ENCODE measurements around the gene GRB10. TPM values are rescaled to one million over a fixed set of nuclear protein-coding genes. Genes with fewer than 3 reads are reported as not detected.

Gene GRB10
- total RNA-seq, 1 experiment from 2014 or later = 47.9 TPM

GRCh38 chr7:50672045-50672444 lies 110.7 kb downstream of the GRB10 start:
- Histone ChIP-seq H3K9me3 (ENCODE audit: insufficient read depth, low read depth) (no peaks in the 10 kb centered on the region), H3F3A (ENCODE audit: insufficient read depth, low read depth) (peaks cover 6% of the 10 kb centered on the region; the same call in 1 of the 2 replicates), H3K9me2 (ENCODE audit: insufficient read depth) (no peaks in the 10 kb centered on the region), H3K4me2 (no peak overlapping the region), H3K4me3 (no peak overlapping the region), H2AFZ (no peak overlapping the region), H3K27ac (no peak overlapping the region), H4K20me1 (ENCODE audit: insufficient read depth) (peaks cover 32% of the 10 kb centered on the region), H3K79me2 (ENCODE audit: low read depth) (no peaks in the 10 kb centered on the region), H3K36me3 (ENCODE audit: low read depth) (0 out of 2 replicates have a peak, but pooled peaks cover 10% of the 10 kb centered on the region), H3K27me3 (ENCODE audit: insufficient read depth, low read depth) (no peaks in the 10 kb centered on the region), H3K4me1 (replicated peaks; ENCODE audit: insufficient read depth) (no peaks in the 10 kb centered on the region)
- TF ChIP-seq, protein P1, sequence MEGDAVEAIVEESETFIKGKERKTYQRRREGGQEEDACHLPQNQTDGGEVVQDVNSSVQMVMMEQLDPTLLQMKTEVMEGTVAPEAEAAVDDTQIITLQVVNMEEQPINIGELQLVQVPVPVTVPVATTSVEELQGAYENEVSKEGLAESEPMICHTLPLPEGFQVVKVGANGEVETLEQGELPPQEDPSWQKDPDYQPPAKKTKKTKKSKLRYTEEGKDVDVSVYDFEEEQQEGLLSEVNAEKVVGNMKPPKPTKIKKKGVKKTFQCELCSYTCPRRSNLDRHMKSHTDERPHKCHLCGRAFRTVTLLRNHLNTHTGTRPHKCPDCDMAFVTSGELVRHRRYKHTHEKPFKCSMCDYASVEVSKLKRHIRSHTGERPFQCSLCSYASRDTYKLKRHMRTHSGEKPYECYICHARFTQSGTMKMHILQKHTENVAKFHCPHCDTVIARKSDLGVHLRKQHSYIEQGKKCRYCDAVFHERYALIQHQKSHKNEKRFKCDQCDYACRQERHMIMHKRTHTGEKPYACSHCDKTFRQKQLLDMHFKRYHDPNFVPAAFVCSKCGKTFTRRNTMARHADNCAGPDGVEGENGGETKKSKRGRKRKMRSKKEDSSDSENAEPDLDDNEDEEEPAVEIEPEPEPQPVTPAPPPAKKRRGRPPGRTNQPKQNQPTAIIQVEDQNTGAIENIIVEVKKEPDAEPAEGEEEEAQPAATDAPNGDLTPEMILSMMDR (conservative IDR thresholded peaks at IDR 0.05) = no peak
- no peak for TF ChIP-seq EZH2 (IDR thresholded peaks at IDR 0.05; ENCODE audit: low read depth)
- no peak for DNase-seq
- intact Hi-C loops (cut with micrococcal nuclease; ENCODE audit: unreplicated experiment) = no loop called here
- CTCF ChIA-PET = interaction anchor here (0.6 kb wide), 1 partner anchor 70 kb away, joined by 5 read pairs; no protein-coding TSS in a partner anchor
- POLR2A ChIA-PET (ENCODE audit: unreplicated experiment) = interaction anchor here (0.6 kb wide), 1 partner anchor 249 kb away, joined by 4 read pairs; no protein-coding TSS in a partner anchor
- no TSS peak for BruUV-seq (replicated peaks)

GRCh38 chr7:50671386-50671785 lies 111.3 kb downstream of the GRB10 start:
- H2AFZ ChIP-seq = no peak overlapping the region
- no TSS peak for BruUV-seq (replicated peaks)
- H3F3A ChIP-seq (ENCODE audit: insufficient read depth, low read depth) = peaks cover 6% of the 10 kb centered on the region; the same call in 1 of the 2 replicates
- no peak overlapping the region for H3K4me2 ChIP-seq
- POLR2A ChIA-PET (ENCODE audit: unreplicated experiment) = no interaction called here
- CTCF ChIA-PET = interaction anchor here (0.7 kb wide), 1 partner anchor 674 kb away, joined by 3 read pairs; no protein-coding TSS in a partner anchor
- peaks cover 26% of the 10 kb centered on the region for H4K20me1 ChIP-seq (ENCODE audit: insufficient read depth)
- H3K27me3 ChIP-seq (ENCODE audit: insufficient read depth, low read depth) = no peaks in the 10 kb centered on the region
- no peaks in the 10 kb centered on the region for H3K9me3 ChIP-seq (ENCODE audit: insufficient read depth, low read depth)
- no peaks in the 10 kb centered on the region for H3K79me2 ChIP-seq (ENCODE audit: low read depth)
- 0 out of 2 replicates have a peak, but pooled peaks cover 10% of the 10 kb centered on the region for H3K36me3 ChIP-seq (ENCODE audit: low read depth)
- no peak for DNase-seq
- no peak overlapping the region for H3K27ac ChIP-seq
- H3K4me1 ChIP-seq (replicated peaks; ENCODE audit: insufficient read depth) = no peaks in the 10 kb centered on the region; the same call in 1 of the 2 replicates
- H3K9me2 ChIP-seq (ENCODE audit: insufficient read depth) = no peaks in the 10 kb centered on the region
- TF ChIP-seq EZH2 (IDR thresholded peaks at IDR 0.05; ENCODE audit: low read depth) = no peak
- TF ChIP-seq, protein P1 (conservative IDR thresholded peaks at IDR 0.05) = no peak
- intact Hi-C loops (cut with micrococcal nuclease; ENCODE audit: unreplicated experiment) = no loop called here
- H3K4me3 ChIP-seq = no peak overlapping the region

DNA sequence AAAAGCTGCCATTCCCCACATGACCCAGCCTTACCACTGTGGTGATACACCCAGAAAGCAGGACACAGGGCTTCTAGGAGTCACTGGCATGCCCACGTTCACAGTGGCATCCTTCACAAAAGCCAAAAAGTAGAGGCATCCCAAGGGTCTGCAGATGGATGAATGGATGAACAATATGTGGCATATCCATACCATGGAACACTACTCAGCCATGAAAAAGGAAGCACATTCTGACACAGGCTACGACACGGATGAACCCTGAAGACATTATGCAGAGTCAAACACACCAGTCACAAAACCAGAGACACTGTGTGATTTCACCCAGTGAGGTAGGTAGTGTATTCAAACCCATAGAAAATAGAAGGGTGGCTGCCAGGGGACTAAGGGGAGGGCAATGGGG lies 112.8 kb downstream of the GRB10 start:
- no TSS peak for BruUV-seq (replicated peaks)
- Histone ChIP-seq H3K4me2 (no peak overlapping the region), H3K79me2 (ENCODE audit: low read depth) (no peaks in the 10 kb centered on the region), H3K27me3 (ENCODE audit: insufficient read depth, low read depth) (no peaks in the 10 kb centered on the region), H3K36me3 (ENCODE audit: low read depth) (0 out of 2 replicates have a peak, but pooled peaks cover 10% of the 10 kb centered on the region), H3K4me1 (replicated peaks; ENCODE audit: insufficient read depth) (peaks cover 14% of the 10 kb centered on the region), H3K9me2 (ENCODE audit: insufficient read depth) (no peaks in the 10 kb centered on the region), H2AFZ (no peak overlapping the region), H4K20me1 (ENCODE audit: insufficient read depth) (peaks cover 22% of the 10 kb centered on the region), H3K4me3 (no peak overlapping the region), H3F3A (ENCODE audit: insufficient read depth, low read depth) (peaks cover 17% of the 10 kb centered on the region; the same call in 1 of the 2 replicates), H3K9me3 (ENCODE audit: insufficient read depth, low read depth) (no peaks in the 10 kb centered on the region), H3K27ac (no peak overlapping the region)
- ChIA-PET CTCF (no interaction called here), POLR2A (ENCODE audit: unreplicated experiment) (no interaction called here)
- intact Hi-C loops (cut with micrococcal nuclease; ENCODE audit: unreplicated experiment) = no loop called here
- no peak for TF ChIP-seq EZH2 (IDR thresholded peaks at IDR 0.05; ENCODE audit: low read depth)
- TF ChIP-seq, protein P1 (conservative IDR thresholded peaks at IDR 0.05) = no peak
- DNase-seq = no peak
